ENCODE measurements around the gene OGFOD3.

Gene OGFOD3

DNA sequence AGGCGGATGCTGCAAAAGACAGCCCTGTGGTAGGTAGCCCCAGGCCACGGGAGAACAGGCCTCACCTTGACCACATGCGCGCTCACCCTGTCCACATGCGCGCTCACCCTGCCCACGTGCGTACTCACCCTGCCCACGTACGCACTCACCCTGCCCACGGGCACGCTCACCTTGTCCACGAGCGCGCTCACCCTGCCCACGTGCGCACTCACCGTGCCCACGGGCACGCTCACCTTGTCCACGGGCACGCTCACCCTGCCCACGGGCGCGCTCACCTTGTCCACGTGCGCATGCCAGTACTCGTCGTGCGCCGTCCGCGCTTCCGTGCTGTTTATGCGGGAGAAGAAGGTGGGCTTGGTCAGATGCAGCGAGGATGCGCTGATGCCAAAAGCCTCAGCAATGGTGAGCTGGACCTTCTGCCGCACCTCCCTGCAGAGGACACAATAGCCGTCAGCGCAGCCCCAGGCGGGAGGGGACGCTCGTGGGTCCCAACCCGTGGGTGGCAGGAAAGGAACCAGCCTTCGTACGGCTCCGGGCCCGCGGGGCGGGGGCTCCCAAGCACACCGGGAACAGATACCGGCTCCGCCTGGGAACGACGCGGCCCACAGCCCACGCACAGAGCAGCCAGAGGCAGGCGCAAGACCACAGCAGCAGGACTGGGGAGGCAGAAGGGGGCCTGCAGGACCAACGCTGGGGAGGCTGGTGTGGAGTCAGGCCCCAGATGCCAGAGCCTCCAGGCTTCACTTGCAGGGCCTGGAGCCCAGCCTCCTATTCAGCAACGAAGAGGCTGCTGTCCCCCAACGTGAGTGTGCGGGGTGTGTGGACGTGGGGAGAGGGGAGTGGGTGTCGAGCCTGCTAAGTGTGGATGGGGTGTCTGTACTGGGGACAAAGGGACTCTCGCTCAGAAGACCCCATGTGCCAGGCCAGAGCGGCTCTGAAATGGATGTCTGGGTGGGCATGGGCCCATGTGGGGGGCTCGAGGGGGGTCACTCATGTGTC is 14.4 kb downstream of the OGFOD3 start:
- no peak for DNase-seq

DNA sequence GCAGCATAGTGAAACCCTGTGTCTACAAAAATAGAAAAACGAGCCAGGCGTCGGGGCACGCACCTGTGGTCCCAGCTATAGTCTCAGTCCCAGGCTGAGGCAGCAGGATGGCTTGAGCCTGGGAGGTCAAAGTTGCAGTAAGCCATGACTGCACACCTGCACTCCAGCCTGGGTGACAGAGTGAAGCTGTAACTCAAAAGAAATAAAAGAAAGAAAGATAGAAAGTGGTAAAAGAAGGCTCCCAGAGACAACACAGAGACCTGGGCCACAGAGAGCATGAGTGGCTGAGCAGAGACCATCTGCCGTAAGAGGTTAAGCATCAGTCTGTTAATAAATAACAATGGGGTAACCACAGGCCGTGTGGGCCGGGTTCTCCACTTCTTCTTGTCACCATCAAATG is 15.5 kb downstream of the OGFOD3 start:
- DNase-seq, result no peak

DNA sequence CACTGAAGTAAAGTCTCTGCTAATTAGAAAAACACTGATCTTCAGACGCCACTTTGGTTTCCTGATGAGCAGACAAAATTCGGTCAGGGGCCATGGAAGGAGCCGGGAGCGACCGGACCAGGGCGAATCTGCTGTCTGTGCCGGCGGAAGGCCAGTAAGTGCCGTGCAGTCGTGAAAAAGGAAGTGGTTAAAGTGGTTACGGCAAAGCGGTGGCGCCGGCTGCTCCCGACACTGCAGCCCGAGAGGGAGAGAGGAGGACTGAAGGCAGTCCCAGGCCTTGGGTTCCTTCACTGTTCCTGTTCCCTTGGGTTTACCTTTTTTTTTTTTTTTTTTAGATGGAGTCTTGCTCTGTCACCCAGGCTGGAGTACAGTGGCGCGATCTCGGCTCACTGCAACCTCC is 17.6 kb downstream of the OGFOD3 start:
- no peak for DNase-seq

DNA sequence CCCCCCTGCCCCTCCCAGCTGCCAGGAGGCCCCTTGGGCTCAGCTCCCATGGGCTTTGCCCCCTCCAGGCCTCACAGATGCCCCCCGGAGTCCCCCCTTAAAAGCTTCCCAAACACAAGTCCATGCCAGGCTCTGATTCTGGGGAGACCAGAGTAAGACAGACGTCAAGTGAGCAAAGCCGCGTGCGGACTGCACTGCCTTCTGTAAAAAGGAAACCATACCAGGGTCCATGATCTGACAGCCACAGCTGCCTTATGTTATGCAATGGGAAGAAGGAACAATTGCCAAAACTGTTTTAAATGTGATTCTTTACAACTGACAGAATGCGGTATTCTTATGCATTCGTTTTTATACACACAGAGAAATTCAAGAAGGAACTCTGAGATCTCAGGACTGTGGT is 18.2 kb downstream of the OGFOD3 start:
- no peak for DNase-seq

DNA sequence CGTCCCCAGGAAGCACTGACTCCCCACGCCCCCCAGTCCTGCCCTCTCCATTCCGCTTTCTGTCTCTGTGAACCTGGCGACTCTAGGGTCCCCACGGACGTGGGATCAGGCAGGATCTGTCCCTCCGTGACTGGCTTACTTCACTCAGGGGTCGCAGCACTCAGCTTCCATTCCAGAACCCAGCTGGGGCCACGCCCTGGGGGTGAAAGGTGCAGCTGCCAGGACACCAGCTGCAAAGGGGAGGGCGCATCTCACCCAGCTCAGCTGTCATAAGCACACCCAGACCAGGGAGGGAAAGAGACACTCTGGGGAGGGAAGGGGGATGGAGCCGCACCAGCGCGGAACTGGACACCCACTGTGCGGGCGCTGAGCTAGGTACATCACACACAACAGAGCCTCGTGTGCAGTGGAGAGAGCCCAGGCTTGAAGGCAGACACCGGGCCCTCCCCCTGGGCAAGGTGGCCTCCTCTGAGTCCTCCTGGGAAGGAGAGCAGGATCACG is 18.7 kb downstream of the OGFOD3 start:
- DNase-seq, result no peak

DNA sequence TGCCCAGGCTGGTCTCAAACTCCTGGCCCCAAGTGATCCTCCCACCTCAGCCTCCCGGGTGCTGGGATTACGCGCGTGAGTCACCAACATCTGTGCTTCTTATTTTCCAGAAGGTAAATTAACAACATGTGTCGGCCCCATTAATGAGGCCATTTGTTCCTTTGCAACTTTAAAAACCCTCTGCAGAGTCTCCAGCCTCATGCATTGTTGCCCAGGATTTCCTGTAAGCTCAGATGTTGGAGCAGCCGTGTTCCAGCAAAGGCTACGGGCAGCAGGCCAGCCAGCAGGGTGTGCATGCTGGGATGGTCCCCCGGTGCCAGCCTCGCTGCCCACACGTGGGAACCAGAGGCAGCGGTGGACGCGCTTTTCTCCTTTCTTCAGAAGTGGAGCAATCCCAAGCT is 19.3 kb downstream of the OGFOD3 start:
- DNase-seq, result no peak

DNA sequence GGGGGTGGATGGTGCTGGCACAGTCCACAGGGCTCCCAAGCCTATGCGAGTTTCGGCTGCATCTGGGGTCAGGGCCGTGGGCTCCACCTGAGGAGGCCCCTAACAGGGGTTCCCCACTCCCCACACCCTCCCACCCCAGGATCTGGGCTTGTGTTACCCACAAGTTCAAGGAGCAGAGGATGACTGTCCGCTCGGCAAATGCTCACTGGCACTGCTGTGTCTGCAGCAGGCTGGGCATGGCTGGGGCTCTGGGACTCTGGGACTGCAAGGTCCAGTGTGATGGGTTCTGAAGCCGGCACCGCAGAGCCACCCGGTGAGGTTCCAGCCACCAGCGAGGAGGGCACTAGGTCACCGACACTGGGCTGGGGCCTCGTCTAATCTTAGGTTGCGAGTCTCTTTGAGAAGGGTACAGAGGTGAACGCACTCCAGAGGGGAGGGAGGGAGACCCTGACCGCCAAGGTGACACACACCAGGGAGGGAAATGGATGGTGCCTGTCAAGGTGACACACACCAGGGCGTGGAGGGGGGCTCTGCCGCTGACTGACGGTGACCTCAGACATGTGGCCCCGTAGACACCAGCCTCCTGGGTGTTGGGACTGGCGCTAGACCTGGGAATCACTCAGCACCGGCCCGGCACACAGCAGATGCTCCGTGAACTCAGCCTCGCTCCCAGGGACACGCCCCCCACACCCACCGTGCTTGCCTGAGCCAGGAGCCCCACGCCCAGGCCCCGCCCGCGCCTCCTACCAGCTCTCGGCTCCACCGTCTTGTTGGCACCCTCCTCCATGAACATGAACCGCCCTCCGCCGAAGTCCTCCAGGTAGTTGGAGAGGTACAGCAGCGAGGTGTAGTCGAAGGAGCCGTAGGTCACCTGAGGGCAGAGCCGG is 20.7 kb downstream of the OGFOD3 start:
- DNase-seq, result no peak

DNA sequence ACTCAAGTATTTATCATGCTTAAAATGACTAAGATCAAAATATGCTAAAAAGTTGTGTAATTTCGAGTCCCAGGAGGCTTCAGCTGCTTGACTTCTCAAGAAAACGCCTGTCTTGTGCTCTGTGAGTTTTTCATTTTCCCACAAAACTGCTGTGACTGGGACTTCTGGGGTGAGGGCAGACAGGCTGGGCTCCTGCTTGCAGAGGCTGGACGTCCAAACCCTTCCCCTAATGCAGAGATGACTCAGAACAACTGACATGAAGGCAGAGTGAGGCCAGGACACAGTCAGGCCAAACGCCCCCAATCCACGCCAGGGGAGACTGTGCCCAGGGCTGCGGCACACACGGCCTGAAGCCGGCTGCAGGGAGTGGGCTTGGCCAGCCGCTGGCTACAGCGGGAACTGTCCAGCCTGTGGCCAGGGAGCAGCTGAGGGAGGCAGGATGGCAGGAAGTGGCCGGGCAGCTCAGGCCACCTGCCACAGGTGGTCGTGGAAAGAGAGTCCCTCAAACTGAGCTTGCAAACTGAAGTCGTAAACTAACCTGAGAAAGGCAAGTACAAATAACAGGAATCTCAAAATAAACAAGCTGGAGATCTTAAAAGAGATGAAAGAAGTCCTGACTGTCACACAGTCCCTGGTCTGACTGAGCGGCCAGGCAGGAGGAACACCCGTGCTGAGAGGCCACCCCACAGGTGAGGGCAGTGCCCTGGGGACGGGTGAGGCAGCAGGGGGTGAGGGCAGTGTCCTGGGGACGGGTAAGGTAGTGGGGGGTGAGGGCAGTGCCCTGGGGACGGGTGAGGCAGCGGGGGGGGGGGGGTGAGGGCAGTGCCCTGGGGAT is 21.6 kb downstream of the OGFOD3 start:
- no peak for DNase-seq

DNA sequence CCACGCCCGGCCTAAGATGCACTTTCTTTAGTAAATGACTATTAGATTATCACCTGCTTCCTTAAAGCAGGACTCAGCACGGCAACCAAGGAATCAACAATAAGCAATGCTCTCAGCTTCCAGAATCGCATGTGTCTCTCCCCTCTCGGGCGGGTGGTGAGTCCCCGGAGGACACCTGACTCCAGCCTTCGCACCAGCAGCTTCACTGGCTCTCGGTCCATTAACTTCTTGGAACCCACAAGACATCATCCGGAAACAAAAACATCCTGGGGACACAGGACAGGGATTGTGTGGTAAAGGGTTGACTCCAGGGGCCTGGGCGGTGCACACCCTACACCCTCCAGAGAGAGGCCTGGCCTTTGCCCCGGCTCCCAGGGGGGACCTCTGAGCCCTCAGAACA is 24.1 kb downstream of the OGFOD3 start:
- no peak for DNase-seq

DNA sequence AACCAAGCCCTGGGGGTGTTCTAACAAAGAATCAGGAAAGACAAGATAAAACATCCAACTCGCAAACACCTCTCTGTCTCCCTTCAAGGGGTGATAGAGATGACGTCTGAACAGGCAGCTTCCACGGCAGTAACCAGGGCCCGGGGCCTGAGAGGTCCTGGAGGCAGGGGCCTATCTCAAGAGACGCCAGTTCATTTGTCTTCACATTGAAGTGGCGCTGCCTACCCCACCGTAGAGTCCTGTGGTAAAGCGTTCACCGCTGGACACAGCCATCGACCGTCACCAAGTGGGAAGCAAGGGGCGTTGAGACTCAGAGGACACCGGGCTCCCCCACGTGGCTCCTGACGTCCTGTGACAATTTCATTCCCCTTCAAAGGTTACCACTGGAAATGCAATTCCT is 25.4 kb downstream of the OGFOD3 start:
- no peak for DNase-seq

DNA sequence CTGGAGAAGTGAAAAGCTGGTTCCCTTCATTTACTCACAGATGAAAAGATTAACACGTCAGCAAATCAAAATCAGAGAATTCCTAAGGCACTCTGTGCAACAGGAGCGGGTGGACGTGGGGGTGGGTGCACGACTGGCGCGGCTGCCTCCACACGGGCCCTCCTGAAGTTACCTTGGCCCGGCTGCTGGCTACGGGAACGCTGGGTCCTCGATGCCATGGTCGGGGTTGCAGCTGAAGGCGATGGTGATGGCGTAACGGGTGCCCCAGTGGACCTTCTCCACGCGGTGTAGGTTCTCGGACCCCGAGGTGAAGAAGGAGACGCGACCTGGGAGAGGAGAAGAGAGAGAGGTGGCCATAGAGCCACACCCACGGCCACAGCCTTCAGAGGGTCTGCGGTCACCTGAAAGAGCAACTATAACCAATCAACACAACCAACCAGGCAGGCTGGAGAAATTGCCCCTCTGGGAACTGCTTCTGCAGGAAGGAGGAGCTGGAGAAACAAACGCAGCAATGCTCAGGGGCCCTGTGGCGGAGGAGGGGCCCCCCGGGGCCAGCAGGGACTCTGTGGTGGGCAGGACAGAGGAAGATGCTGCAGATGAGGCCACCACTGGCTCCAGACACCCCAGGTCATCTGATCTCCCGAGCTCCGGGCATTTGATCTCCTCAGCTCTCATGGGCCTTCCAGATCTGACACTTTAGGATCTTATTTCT is 26.0 kb downstream of the OGFOD3 start:
- DNase-seq, result no peak

DNA sequence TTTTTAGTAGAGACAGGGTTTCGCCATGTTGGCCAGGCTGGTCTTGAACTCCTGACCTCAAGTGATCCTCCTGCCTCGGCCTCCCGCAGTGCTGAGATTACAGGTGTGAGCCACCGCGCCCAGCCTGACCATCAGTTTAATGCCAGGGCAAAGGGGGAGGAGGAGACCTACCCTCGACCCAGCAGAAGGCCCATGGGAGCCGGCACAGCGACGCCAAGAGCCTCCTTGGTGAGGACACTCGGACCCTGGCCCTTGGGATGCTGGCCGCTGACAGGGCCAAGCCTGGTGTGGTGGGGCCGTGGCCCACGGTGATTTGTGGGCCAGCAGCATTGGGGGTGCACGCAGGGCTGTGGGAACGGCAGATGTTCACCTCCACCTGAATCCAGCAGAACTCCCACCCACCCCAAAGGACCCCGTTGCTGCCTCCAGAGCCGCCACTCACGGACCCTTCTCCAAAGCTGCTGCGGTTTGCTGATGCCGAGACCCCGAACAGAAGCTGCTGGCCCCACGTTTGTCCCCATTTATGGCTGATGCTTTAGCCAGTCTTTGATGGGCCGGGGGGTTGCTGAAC is 26.8 kb downstream of the OGFOD3 start:
- no peak for DNase-seq

DNA sequence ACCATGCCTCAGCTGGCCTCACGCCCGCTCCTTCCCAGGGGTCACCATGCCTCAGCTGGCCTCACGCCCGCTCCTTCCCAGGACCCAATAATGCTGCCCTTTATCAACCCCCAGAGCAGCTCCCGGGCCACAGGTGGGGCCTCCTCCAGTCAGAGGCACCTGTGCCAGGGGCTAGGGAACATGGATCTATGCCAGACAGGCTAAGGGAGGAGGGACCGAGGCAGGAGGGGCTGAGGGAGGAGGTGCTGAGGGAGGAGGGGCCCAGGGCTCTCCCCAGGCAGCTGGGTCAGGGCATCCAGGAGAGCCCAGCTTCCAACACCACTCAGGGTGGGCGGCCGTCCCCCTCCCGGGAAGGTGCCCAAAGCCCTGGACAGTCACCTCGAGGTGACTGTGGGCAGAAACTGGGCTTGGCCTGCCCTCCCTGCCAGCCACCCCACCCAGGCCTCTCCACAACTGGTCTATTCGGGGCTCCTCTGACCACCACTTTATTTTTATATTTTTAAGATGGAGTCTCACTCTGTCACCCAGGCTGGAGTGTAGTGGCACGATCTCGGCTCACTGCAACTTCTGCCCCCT is 27.4 kb downstream of the OGFOD3 start:
- DNase-seq, result no peak

DNA sequence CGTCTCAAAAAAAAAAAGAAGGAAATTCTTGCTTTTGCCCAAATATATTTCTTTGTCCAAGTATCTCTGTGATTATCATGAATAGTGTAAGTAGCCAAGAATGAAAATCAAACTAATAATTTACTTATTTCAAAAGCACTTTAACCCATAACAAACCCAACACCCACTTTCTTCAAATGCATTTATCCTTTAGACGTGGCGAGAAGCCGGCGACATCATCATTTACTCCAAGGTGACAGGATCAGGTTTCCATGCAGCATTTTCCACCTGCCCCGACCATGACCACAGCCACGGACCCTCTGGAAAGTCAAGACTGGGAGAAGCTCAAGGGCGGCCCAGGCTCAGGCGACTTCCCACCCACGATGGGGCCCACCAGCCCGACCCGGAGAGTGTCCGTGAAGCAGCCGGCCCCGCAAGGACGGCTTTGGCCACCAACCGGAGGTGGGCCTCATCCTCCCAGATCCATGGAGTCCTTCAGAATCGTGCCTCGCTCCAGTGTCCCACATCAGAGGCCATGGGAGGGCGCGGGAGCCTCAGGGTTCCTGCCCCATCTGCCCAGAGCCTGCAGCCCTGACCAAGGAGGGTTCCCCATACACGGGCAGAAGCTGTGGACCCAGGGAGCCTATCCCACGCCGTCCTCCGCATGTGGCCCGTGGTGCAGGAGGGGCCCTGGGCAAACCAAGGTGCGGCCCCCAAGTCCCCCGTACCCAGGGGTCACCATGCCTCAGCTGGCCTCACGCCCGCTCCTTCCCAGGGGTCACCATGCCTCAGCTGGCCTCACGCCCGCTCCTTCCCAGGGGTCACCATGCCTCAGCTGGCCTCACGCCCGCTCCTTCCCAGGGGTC is 28.1 kb downstream of the OGFOD3 start:
- DNase-seq, result no peak

DNA sequence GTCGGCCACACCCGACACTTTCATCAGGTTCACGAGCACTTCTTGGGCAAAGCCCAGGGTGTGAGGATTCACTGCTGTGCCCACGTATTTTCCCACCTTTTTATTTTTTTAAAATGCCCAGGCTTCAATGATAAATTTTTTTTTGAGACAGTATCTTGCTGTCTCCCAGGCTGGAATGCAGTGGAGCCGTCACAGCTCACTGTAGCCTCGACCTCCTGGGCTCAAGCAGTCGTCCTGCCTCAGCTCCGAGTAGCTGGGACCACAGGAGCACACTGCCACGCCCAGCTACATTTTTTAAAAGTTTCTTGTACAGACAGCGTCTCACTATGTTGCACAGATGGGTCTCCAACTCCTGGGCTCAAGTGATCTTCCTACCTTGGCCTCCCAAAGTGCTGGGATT is 29.0 kb downstream of the OGFOD3 start:
- DNase-seq, result no peak

DNA sequence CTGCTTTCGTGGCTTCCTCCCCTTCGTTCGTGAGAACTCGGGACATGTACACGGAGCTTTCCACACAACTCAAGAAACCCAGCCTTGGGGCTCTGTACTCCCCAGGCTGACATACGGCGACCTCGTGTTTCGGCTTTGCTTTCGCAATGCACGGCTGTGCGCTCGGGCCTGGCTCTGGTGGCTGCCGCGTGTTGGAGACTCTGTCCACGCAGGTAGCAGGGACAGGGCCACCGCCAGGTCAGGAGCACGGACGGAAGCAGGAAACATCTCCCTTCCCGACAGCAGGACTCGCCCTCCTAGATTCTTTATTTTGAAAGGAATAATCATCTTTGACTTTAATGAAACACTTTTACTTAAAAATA is 29.5 kb downstream of the OGFOD3 start:
- no peak for DNase-seq

DNA sequence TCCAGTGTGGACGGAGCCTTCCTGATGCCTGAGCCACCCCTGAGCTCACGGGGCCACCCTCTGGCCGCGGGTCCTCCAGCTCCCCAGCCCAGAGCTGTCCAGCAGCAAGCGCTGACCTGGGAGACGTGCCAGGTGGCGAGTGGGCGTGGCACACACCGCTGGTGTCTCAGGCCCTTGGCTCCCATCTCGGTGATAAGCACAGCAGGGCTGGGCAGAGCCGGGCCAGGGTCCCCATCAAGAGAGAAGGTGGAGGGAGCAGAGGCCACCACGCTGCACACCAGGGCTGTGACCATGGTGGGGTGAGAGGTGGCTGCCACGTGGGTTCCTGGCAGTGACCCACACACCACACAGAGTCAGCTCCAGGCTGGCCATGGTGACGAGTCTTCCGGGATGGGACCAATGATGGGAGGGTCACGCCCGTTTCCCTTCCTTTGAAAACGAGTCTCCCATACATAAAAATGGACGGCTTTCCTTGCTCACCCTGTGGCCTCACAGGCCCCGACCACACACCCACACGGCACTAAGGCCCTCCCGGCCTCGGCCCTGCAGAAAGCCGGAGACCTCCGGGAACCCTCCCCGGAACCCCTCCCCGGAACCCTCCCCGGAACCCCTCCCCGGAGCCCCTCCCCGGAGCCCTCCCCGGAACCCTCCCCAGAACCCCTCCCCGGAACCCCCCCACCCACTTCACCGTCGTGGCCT is 30.0 kb downstream of the OGFOD3 start:
- no peak for DNase-seq

DNA sequence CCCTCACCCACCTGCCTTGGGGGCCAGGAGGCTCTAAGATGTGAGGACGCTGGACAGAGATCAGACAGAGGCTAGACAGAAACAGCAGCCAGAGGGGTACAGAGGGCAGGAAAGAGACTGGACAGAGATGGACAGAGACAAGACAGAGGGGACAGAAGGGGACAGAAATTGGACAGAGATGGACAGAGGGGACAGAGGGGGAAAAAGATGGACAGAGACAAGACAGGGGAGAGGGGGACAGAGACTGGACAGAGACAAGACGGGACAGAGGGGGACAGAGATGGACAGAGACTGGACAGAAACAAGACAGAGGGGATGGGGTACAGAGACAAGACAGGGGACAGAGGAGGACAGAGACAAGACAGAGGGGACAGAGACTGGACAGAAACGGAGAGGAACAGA is 30.7 kb downstream of the OGFOD3 start:
- DNase-seq, result no peak

DNA sequence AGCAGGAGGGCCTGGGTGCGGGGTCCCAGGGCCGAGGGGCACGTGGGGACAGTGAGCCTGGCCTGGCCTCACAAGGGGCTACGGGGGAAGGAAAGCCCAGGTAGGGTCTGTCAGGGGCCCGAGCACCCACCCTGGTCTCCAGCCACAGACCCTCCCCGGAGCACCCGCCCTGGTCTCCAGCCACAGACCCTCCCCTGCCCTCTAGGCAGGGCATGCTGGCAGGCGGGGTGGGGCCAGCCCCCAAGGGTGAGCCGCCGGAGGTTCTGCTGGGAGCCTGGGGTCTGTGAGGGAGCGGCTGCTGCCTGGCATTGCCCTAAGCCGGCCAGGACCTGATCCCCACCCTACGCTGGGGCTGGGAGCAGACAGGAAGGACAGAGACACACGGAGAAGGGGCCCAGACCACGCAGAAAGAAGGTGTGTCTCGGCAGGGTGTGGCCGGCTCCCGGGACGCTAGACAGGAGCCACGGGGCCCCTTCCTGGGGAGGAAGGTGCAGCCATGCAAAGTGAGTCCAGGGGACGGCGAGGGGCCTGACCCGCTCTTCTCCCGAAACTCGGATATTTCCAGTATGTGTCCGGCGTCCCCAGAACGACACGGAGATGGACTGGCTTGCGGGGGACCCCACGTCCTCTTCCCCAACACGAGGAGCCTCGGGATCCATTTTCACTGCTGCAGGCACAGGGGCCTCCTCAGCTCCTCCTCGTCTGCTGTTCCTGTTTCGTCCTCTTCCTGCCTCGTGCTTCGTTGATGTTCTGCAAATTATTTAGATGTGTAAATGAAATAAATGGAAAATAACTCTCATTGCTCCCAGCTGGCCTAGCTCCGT is 31.3 kb downstream of the OGFOD3 start:
- no peak for DNase-seq
